Activated CD4-positive, alpha-beta T cell treated with anti-CD3 and anti-CD28 coated beads for 1 hour (primary cell): ENCODE data around the gene SCRN3.
"Not testable (repeated sequence)": the region's sequence is repeated elsewhere in the genome, so short reads cannot be mapped to it uniquely, and the experiment has no call there.

ENCODE experiments used
- DNase-seq: peaks from one replicate; pipeline ENCODE4 v3.0.0-alpha.2; 2020

The SCRN3 gene

DNA sequence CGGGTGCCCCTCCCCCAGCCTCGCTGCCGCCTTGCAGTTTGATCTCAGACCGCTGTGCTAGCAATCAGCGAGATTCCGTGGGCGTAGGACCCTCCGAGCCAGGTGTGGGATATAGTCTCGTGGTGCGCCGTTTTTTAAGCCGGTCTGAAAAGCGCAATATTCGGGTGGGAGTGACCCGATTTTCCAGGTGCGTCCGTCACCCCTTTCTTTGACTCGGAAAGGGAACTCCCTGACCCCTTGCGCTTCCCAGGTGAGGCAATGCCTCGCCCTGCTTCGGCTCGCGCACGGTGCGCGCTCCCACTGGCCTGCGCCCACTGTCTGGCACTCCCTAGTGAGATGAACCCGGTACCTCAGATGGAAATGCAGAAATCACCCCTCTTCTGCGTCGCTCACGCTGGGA, 14.5 kb downstream of the SCRN3 start:
- not testable (repeated sequence) for DNase-seq

DNA sequence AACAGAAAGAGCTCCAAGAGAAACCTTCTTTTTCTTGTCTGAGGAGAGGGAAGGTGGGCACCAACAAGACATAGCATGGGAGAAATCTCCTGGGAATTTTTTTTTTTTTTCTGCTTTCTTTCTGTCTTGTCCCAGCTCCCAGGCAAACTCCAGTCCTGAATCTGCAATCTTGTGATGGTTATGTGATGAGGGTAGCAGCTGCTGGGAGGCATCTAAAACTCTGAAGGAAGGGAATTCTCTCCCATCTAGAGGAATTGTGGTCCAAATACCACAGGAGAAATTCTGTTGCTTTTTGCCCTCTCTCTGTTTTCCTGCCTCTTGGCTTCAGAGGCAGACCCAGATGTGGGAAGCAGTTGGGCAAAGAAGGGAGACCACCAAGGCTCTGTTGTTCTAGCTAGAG, 16.7 kb downstream of the SCRN3 start:
- DNase-seq, result no peak

DNA sequence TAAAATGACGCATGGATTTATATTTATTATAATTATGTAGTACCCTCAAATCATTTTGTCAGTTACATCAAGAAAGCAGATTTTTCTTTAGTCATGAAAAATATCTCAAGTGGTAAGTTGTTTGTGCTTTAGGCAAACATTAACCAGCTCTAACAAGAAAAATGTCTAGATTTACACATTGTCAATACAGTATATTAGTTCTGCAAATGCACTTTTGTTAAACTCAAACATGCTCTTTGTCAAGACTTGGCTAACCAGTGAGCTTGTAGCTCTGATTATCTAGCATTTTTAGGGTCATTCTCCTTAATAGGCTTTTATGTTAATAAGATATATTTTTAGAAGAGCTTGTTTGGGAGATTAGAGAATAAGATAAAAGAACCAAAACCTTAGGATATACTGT, 32.7 kb downstream of the SCRN3 start:
- DNase-seq, result no peak

DNA sequence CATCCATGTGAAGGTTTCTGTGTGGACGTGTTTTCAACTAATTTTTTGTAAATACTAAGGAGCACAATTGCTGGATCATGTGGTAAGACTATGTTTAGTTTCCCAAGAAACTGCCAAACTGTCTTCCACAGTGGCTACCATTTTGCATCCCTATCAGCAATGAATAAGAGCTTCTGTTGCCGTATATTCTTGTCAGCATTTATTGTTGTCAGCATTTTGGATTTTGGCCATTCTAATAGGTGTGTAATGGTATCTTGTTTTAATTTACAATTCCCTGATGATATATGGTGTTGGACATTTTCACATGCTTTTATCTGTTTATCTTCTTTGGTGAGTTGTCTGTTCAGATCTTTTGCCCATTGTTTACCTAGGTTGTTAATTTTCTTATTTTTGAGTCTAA, 34.5 kb downstream of the SCRN3 start:
- DNase-seq, result no peak

DNA sequence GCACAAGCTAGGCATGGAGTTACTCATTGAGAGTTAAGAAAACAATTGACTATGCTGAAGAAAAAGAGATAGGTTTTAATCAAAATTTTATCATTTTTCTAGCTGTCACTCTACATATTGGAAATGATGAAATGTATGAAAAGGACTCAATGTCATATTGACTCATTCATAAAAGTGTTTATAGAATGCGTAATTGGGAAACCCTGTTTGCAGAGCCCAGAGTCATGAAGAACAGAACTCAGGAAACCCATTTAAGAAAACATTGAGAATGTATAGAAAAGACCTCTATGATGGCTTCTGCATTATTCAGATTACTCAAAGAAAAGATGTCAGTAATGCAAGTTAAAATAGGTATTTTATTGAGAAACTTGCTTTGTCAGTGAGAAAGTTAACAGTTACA, 36.4 kb downstream of the SCRN3 start:
- DNase-seq, result no peak

- DNase-seq, result no peak
Observed at GRCh38 chr2:174436351-174436750, 40.8 kb downstream of the SCRN3 start.

- no peak for DNase-seq
Observed at GRCh38 chr2:174438146-174438886, 42.8 kb downstream of the SCRN3 start.

- no peak for DNase-seq
Observed at GRCh38 chr2:174439323-174439722, 43.8 kb downstream of the SCRN3 start.

DNA sequence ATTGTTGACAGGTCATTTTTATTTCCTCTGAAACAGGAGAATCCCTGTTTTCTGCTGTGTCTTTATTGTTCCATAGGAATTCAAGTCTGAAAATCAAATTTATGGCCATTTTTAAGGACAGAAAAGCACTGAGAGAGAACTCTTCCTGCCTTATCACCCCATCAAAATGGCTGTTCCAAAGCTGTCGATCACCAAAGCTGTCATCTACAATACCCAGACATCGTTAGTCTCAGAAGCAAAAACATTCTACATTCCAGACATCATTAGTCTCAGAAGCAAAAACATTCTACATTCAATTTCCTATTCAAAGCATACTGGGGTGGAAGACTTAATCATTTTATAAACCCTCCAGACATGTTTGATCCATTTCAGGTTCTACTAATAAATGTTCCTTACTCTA, 44.4 kb downstream of the SCRN3 start:
- DNase-seq, result no peak

DNA sequence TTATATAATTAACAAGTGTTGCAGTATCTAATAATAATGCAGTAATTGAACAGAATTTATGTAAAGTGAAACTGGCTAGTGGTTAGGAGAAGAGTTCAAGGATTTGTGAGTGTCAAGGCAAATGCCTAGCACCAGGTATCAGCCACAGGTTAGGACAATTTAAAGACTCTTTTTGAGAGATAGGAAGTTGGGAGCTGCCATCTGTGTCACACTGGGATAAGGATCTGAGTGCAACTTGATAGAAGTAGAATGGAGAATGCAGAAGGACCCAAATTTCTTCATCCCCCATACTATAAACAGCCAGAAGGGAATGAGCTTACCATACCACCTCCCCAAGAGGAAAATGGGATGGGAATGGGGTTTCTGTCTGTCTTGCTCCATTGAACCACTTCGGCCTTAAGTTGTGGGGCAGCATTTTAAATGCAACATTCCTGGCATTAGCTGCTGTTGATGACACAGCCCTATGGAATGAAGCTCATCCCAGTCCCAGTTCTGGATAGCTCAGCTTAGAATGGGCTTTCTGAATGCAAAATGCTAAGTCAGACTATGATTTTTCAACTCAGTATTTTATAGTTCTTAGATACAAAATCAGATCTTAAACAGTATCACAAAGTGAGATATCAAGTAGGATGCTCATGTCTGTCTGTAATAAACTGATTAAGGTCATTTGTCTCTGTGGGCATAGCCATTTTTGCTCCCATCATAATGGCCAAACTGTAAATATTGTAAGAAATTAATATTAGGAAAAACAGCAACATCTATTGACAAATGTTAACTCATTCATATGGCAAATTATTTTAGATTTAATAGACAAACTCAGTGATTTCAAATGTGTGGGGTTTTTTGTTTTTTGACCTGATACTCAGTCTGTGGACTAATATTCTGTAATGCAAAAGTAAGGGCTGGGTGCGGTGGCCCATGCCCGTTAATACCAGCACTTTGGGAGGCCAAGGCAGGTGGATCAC, 47.3 kb downstream of the SCRN3 start:
- no peak for DNase-seq

DNA sequence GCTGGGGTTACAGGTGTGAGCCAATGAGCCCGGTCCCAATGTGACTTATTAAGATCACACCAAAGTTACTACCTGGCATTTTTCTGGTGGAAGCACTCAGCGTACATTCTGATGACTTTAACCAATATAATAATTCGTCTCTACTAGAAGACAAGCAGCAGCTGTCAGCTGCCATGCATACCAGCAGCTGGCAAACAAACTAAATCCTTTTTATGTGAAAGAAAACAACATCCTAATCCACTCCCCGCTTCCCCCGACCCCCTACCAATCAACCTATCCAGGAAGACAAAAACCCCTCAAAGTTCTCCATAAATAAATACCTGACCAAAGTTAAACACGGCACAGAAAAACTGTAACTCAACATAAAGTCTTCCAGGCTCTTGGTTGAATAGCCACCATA, 49.2 kb downstream of the SCRN3 start:
- no peak for DNase-seq

- no peak for DNase-seq
Observed at GRCh38 chr2:174445248-174445647, 49.7 kb downstream of the SCRN3 start.

DNA sequence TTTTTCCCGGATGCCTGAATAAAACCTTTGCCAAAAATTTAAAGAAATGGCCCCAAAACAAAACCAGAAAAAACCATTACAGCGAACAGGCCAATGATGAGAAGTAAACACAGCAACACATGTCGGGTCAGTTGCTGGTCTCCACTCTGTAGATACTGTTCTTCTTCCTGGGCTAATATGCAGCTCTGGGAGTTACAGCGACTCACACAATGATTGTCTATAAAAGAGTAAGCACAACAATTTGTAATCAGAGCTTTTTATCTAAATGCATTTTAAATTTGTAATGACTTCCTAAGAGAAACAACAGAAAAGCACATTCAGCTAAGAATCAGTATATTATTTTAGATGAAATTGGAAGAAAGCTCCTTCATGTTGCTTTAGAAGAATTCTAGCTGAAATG, 51.0 kb downstream of the SCRN3 start:
- DNase-seq, result no peak

- no peak for DNase-seq
Observed at GRCh38 chr2:174449033-174449432, 53.5 kb downstream of the SCRN3 start.

GRCh38 chr2:174450021-174450816, 54.7 kb downstream of the SCRN3 start:
- no peak for DNase-seq

DNA sequence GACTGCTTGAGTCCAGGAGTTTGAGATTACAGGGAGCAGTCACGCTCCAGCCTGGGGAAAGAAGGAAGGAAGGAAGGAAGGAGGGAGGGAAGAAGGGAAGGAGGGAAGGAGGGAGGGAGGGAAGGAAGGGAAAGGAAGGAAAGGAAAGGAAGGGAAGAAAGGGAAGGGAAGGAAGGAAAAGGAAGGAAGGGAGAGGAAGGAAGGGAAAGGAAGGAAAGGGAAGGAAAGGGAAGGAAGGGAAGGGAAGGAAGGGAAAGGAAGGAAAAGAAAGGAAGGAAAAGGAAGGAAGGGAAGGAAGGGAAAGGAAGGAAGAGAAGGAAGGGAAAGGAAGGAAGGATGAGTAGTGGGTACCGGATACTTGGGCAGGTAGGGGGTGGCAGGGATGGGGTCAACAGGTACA, 59.0 kb downstream of the SCRN3 start:
- DNase-seq, result no peak

GRCh38 chr2:174461221-174461620, 65.7 kb downstream of the SCRN3 start:
- no peak for DNase-seq

DNA sequence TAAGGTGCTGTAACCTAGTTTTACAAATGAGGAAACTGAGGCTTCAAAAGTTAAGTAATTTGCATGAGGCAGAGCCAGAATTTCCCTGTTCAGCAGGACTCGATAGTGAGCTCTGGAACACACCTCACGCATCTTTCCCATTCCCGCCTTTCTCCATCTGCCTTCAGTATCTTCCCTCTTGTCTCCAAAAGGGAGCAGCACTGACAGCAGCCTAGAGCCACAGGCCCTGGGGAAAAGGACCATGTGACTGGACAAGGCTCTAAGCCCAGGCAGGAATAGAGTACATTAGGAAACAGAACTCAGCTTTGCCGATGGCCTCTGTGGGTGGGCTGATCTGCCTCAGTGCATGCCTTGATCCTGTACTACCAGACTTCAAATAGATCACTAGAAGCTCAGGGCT, 69.8 kb downstream of the SCRN3 start:
- no peak for DNase-seq

DNA sequence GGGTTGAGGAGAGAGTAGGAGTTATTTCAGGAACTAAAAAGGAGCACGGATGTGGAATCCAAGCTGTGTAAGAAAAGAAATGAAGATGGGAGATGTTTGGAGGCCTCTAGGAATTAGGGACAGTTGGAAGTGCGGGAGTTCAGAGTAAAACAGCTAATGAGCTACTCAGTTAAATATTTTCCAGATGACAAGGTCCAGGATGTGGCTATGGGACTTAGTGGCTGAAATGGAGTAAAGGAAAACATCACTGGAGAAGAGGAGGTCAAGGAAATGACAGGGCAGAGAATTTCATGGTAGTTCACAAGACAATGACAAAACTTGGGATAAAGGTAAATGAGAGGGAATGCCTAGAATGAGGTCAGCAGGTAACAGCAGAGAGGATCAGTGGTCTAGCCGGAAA, 78.3 kb downstream of the SCRN3 start:
- no peak for DNase-seq

DNA sequence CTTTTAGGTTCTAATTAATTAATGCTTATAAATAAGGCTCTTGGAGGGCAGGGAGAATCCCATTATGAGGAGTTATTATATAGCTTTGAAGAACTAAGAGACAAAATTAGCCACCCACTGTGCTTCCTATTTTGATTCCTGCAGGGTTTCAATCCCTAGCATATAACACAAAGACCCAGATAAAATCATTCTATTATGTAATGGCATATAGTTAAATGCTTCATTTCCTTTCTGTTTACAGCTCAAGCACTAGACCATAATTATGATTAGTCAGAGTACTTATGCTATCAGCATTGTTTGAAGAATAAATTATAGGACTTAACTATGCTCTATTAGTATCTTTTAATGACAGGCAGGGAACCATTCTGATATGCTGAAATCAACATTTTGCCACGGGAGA, 82.2 kb downstream of the SCRN3 start:
- no peak for DNase-seq
